Activated CD4-positive, alpha-beta T cell treated with anti-CD3 and anti-CD28 coated beads, Interleukin-2, Interleukin-4, amounts not matched to agents 100 ng/mL and 50 ng/mL, durations not matched to agents 16 hours and 8 hours (primary cell): ENCODE measurements around the gene ADIG.

Source experiments
- DNase-seq: peaks from one replicate; pipeline ENCODE4 v3.0.0-alpha.2; 2020; ENCODE audit warnings: low spot score

ADIG gene

DNA sequence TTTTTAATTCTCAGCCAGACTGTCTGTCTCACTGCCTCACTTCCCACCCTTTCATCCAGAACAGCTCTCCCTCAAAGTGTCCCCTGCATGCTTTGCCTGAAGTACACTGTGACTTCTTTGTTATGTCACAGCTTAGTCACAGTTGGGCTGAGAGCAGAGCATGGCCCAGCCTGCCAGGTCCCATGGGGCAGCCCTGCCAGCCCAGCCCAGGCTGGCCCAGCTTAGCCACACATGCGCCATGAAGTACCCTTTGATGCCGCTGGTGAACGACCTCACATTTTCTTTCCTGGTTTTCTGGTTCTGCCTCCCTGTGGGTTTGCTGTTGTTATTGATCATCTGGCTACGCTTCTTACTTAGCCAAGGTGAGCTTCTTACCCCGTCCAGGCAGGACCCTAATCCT lies at the start of gene ADIG:
Gene ADIG, plus strand, starts transcription at position 185 of the 400 bp plus-strand sequence. Its CDS starts 54 bp downstream, at position 239.
- DNase-seq, result no peak

GRCh38 chr20:38534756-38535155 lies 46.2 kb upstream of the ADIG start:
- DNase-seq, result no peak

GRCh38 chr20:38536310-38536709 lies 44.7 kb upstream of the ADIG start:
- DNase-seq, result no peak

- no peak for DNase-seq
Observed at GRCh38 chr20:38537176-38537575, 43.8 kb upstream of the ADIG start.

GRCh38 chr20:38538789-38539188 lies 42.2 kb upstream of the ADIG start:
- DNase-seq, result no peak

- no peak for DNase-seq
Observed at GRCh38 chr20:38543014-38543906, 37.7 kb upstream of the ADIG start.

GRCh38 chr20:38545771-38546170 lies 35.2 kb upstream of the ADIG start:
- no peak for DNase-seq

- no peak for DNase-seq
Observed at GRCh38 chr20:38547288-38548085, 33.5 kb upstream of the ADIG start.

GRCh38 chr20:38548356-38549083 lies 32.5 kb upstream of the ADIG start:
- DNase-seq, result no peak

DNA sequence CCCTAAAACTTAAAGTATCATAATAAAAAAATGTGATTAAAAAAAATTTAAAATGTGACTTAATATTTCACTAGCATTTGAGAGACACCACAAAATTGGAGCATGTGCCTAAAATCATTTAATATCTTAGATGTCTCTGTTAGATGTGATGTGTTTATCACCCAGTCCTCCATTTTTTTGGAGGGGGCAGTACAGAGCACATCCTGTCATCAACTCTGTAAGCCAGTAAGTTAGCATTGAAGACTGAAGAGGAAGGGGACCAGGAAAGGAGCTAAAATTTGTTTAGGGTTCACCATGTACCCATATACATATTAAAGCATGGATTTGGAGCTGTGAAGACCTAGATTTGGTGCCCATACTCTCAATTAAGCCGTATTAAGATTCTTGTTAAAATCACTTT lies 30.7 kb upstream of the ADIG start:
- no peak for DNase-seq

DNA sequence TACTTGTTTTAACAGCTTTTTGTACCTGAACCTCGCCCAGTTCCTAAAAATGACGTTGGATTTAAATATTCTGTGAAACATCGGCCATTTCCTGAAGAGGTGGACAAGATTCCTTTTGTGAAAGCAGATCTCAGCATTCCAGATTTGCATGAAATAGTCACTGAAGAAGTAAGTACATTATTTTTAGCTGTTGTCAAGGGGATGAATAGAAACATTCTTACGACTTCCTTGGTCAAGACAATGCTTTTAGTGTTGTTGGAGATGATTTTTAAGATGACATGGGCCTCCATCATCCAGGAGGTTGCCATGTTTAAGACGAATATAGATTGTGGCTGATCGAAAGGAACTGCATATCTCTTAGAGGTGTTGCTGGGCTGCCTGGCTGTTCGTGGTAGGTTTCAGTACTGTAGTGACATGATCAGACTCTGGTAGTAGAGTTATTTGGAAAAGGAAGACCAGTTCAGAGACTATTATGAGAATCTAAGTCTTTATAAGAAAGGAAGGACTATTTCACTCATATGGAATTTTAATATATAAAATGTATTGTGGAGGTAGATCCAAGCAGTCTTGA lies 29.9 kb upstream of the ADIG start:
- DNase-seq, result no peak

GRCh38 chr20:38554986-38555385 lies 26.0 kb upstream of the ADIG start:
- DNase-seq, result no peak

DNA sequence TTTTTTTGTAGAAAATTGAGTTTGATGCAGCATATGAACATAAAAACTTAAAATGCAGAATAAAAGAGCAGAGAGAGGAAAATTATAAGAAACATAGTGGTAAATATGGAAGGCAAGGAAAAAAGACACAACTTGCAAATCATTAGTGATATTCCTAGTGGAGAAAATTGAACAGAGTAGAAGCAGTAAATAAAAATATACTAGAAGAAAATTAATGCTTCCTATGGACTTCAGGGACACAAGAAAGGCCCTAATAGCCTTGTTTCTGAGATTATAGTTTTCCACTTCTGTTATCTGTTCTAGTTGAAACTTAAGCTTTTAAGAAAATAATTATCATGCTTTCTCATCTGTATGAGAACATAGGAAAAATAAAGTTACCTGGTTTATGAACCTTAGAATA lies 25.6 kb upstream of the ADIG start:
- DNase-seq, result no peak

GRCh38 chr20:38557174-38557573 lies 23.8 kb upstream of the ADIG start:
- no peak for DNase-seq

DNA sequence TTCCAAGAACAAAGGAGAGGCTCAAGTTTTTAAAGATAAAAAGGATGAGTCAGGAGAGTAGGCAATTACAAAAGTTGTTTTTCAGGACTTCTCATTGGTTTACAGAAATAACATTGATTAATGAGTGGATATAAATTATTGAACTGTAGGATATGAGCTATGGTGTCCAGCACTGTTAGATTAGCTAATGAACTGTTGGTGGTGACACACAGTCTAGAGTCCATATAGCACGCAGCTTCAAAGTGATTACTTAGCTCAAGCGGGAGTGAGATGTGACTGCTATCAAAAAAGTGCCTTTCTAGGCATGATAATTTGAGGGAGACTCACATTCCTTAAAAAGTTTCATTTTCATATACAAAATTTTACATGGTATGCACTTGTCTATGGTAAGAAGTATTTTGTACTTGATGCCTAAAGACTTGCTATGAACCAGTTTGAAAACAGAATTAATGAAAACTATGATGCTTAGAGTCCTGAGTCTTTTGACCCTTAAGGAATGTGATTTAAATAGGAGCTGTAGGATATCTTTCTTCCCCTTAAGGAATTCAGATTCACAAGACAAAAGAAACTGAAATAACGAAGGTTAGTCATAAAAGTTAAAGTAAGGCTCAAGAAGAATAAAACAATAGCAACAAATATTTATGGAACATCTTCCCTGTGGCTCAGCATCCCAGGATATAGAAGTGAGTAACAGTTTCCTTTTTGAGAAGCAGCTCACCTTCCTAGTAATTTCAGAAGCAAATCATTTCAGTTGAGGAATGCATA lies 22.2 kb upstream of the ADIG start:
- DNase-seq, result no peak

- no peak for DNase-seq
Observed at GRCh38 chr20:38559764-38560163, 21.2 kb upstream of the ADIG start.

GRCh38 chr20:38563802-38564431 lies 17.1 kb upstream of the ADIG start:
- DNase-seq, result no peak

DNA sequence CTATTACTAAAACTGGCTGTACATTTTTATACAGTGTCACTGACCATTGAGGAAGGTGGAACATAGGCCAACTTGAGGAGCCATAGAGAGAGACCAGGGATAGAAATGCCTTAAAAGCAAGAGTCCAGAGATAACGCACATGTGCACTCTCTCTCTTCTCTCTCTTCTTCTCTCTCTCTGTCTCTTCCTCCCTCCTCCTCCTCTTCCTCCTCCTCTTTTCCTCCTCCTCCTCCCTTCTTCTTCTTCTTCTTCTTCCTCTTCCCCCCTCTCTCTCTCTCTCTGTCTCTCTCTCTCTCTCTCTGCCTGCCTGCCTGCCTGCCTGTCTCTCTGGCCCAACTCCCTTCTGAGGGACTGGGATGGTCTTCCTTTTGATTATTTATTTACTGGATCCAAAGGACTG lies 16.3 kb upstream of the ADIG start:
- DNase-seq, result no peak

DNA sequence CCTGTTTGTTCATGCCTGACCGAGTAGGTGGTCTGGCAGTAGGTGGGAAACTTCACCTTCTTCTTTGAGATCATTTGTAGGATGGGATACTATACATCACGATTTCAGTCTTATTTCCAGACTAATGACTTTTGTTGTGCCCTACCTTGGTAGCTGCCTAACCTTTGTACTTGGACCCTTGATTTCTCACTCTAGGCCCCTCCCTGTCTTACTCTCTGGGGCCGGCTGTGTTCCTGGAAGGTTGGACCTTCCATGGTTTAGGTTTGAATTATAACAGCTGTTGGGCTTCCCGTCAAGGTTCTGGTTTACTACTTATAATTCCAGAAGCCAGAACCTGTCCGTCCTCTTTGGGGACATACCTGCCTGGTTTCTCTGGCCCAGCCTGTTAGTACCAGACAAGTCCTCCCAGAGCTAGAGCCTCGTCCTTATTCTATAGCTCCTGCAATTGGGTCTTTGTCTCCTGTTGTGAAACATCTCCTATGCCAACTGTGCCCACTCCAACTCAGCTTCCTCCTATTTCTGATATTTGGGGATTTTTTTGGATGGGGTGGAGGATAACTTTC lies 14.9 kb upstream of the ADIG start:
- no peak for DNase-seq

GRCh38 chr20:38569747-38570525 lies 11.1 kb upstream of the ADIG start:
- no peak for DNase-seq
